Esophagus muscularis mucosa (tissue), 4 donors: Measurements from ENCODE around the gene MAML3.

Experiments used
- EP300 ChIP-seq: sonication (generic); formaldehyde crosslinking; IDR thresholded peaks from one replicate; pipeline ENCODE4 v1.6.1; 2017; ENCODE audit warnings: antibody characterized with exemption
- POLR2A ChIP-seq: fragments of 450-650 bp; IDR thresholded peaks from one replicate; pipeline ENCODE4 v1.6.1; 2017; ENCODE audit warnings: antibody characterized with exemption, moderate library complexity, mild to moderate bottlenecking, low read depth
- TF ChIP-seq, protein P1 (sequence below), 3 experiments: fragments of 200-600 bp in 2 of 3; fragments of 450-650 bp in 1 of 3; sonication (generic) in 2 of 3; IDR thresholded peaks; one replicate each; pipeline ENCODE4 v1.5.1; 2017 to 2019; ENCODE audit warnings: antibody characterized with exemption in 3 of 3, mild to moderate bottlenecking in 2 of 3, moderate library complexity in 1 of 3

DNA sequence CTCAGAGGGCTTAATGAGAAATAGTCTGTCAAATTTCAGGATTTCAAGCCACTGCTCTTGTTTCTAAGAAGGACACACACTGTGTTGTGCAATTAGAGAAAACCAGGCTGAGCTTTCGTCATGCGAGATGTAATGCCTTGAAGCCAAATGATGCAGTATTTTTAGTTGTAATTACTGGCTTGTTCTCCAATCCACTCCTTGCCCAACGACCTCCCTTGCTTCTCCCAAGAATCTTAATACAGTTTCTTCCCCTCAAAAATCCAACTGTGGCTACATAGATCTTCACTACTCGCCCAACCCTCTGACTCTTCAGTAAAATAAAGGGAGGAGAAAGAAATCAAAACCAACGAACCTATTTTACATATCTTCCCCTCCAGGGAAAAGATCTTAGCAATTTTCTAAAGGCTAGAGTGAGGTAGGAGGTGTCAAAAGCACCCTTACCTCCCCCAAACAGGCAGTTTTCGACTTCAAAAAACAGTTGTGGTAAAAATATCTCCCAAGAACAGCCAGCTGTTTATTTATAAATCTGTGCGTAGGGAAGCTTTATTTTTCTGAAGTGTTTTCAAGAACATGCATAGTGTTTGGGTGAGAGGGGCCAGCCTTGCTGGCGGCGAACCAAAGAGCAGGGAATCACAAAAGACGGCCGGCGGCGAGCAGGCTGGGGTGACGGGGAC lies 419.6 kb downstream of the MAML3 start:
- TF ChIP-seq, protein P1, sequence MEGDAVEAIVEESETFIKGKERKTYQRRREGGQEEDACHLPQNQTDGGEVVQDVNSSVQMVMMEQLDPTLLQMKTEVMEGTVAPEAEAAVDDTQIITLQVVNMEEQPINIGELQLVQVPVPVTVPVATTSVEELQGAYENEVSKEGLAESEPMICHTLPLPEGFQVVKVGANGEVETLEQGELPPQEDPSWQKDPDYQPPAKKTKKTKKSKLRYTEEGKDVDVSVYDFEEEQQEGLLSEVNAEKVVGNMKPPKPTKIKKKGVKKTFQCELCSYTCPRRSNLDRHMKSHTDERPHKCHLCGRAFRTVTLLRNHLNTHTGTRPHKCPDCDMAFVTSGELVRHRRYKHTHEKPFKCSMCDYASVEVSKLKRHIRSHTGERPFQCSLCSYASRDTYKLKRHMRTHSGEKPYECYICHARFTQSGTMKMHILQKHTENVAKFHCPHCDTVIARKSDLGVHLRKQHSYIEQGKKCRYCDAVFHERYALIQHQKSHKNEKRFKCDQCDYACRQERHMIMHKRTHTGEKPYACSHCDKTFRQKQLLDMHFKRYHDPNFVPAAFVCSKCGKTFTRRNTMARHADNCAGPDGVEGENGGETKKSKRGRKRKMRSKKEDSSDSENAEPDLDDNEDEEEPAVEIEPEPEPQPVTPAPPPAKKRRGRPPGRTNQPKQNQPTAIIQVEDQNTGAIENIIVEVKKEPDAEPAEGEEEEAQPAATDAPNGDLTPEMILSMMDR (IDR thresholded peaks at IDR 0.05), result no peak
- no peak for TF ChIP-seq POLR2A
- TF ChIP-seq EP300, result no peak
